Measurements from ENCODE around the gene IL31.

DNA sequence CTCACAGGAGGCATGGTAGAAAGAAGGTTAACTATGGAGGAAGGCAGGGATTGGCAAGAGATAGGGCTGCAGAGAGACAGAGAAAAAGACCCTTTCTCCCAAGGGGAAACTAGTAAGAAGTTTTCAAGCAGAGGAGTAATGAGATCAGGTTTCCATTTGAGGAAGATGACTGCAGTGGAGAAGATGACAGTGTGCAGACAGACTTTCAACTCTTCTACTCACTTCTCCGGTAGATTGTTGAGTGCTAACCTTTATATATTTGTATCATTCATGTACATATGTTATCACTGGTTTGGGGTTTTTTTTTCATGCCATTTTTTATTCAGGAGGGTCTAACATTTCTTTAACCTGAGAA, 23.6 kb upstream of the IL31 start:
- TF ChIP-seq, protein P1, sequence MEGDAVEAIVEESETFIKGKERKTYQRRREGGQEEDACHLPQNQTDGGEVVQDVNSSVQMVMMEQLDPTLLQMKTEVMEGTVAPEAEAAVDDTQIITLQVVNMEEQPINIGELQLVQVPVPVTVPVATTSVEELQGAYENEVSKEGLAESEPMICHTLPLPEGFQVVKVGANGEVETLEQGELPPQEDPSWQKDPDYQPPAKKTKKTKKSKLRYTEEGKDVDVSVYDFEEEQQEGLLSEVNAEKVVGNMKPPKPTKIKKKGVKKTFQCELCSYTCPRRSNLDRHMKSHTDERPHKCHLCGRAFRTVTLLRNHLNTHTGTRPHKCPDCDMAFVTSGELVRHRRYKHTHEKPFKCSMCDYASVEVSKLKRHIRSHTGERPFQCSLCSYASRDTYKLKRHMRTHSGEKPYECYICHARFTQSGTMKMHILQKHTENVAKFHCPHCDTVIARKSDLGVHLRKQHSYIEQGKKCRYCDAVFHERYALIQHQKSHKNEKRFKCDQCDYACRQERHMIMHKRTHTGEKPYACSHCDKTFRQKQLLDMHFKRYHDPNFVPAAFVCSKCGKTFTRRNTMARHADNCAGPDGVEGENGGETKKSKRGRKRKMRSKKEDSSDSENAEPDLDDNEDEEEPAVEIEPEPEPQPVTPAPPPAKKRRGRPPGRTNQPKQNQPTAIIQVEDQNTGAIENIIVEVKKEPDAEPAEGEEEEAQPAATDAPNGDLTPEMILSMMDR (IDR thresholded peaks at IDR 0.05) = no peak
- TF ChIP-seq POLR2AphosphoS5 (IDR thresholded peaks at IDR 0.05) (no peak), POLR2A (IDR thresholded peaks at IDR 0.05) (no peak), EP300 (IDR thresholded peaks at IDR 0.05) (no peak)

Data from stomach (tissue), 4 donors.